ENCODE results near the gene YPEL2. TPM values are rescaled to one million over a fixed set of nuclear protein-coding genes. Genes with fewer than 3 reads are reported as not detected.

The YPEL2 gene
- total and polyA plus RNA-seq, 8 donors, result 13.8 to 23.6 (median 19.3) TPM

GRCh38 chr17:59418732-59419166 is 87.3 kb downstream of the YPEL2 start:
- Histone ChIP-seq H3K27me3 (no peaks in the 10 kb centered on the region), H3K27ac (no peak overlapping the region)

GRCh38 chr17:59420901-59421300 is 89.4 kb downstream of the YPEL2 start:
- intact Hi-C loops (cut with DNase I), result no loop called here
- ATAC-seq, result no peak

More at GRCh38 chr17:59418732-59419166, 87.3 kb downstream of the YPEL2 start:
- H3K4me3 ChIP-seq, result no peak overlapping the region
- H3K36me3 ChIP-seq, result no peaks in the 10 kb centered on the region
- no peak for DNase-seq
- intact Hi-C loops (cut with DNase I), result no loop called here
- no peak for ATAC-seq
- H3K9me3 ChIP-seq, result no peaks in the 10 kb centered on the region
- TF ChIP-seq, protein P1, sequence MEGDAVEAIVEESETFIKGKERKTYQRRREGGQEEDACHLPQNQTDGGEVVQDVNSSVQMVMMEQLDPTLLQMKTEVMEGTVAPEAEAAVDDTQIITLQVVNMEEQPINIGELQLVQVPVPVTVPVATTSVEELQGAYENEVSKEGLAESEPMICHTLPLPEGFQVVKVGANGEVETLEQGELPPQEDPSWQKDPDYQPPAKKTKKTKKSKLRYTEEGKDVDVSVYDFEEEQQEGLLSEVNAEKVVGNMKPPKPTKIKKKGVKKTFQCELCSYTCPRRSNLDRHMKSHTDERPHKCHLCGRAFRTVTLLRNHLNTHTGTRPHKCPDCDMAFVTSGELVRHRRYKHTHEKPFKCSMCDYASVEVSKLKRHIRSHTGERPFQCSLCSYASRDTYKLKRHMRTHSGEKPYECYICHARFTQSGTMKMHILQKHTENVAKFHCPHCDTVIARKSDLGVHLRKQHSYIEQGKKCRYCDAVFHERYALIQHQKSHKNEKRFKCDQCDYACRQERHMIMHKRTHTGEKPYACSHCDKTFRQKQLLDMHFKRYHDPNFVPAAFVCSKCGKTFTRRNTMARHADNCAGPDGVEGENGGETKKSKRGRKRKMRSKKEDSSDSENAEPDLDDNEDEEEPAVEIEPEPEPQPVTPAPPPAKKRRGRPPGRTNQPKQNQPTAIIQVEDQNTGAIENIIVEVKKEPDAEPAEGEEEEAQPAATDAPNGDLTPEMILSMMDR (IDR thresholded peaks at IDR 0.05), result no peak
- H3K4me1 ChIP-seq, result peaks cover 0 to 15% of the 10 kb centered on the region in 2 donors

DNA sequence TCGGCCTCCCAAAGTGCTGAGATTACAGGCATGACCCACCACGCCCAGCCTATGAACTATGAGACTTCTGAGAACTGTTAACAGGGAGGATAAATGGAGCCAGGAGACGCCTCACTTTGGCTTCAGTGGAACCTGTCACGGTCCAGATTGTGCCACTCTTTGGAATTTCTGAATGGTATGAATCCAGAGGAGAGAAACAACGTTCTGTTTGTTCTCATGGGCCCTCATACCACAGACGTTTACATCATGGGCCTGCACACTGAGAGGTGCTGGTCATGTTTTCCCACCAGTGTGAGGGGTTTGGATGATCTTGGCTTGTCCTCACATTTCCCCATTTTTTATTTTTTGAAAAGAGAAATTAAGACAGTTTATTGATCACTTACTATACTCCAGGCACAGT is 90.3 kb downstream of the YPEL2 start:
- no peak overlapping the region for H3K27ac ChIP-seq
- H3K27me3 ChIP-seq, result no peaks in the 10 kb centered on the region
- no peaks in the 10 kb centered on the region for H3K9me3 ChIP-seq
- peaks cover 0 to 19% of the 10 kb centered on the region in 2 donors for H3K4me1 ChIP-seq
- H3K36me3 ChIP-seq, result no peaks in the 10 kb centered on the region
- intact Hi-C loops (cut with DNase I), result no loop called here
- no peak for ATAC-seq
- no peak for DNase-seq
- H3K4me3 ChIP-seq, result no peak overlapping the region
- TF ChIP-seq, protein P1 (IDR thresholded peaks at IDR 0.05), result no peak

More at GRCh38 chr17:59420901-59421300, 89.4 kb downstream of the YPEL2 start:
- Histone ChIP-seq H3K4me3 (no peak overlapping the region), H3K9me3 (no peaks in the 10 kb centered on the region), H3K4me1 (peaks cover 0 to 13% of the 10 kb centered on the region in 2 donors), H3K27me3 (no peaks in the 10 kb centered on the region), H3K27ac (no peak overlapping the region), H3K36me3 (no peaks in the 10 kb centered on the region)
- TF ChIP-seq, protein P1 (IDR thresholded peaks at IDR 0.05), result no peak
- DNase-seq, result no peak

GRCh38 chr17:59423137-59423724 is 91.8 kb downstream of the YPEL2 start:
- H3K27me3 ChIP-seq, result no peaks in the 10 kb centered on the region
- H3K36me3 ChIP-seq, result no peaks in the 10 kb centered on the region
- peak overlapping the region; percentile 40 to 46 for H3K27ac ChIP-seq
- TF ChIP-seq, protein P1 (IDR thresholded peaks at IDR 0.05), result no peak
- H3K9me3 ChIP-seq, result no peaks in the 10 kb centered on the region
- peaks cover 12 to 30% of the 10 kb centered on the region in 2 donors for H3K4me1 ChIP-seq
- peak; percentile 61 for ATAC-seq
- no peak overlapping the region for H3K4me3 ChIP-seq
- DNase-seq, result no peak
- intact Hi-C loops (cut with DNase I), result no loop called here

DNA sequence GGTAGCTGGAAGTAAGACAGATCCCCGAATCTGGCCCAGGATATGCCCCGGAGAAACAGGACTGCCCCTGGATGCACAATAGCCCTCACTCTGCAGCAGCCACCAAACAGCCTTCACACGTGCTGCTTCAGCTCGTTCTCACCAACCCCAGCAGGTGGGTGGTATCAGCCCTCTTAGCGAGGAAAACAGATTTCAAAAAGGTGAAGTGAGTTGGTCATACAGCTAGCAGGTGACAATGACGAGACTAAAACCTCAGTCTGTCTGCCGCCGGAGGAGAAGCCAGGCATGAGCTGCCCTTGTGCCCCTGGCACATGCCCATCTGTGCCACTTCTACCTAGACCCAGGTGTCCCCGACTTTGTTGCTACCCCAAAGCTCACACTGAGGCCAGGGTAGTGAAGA is 92.4 kb downstream of the YPEL2 start:
- H3K4me1 ChIP-seq, result peaks cover 17 to 31% of the 10 kb centered on the region in 2 donors
- H3K4me3 ChIP-seq, result no peak overlapping the region
- ATAC-seq (no peak), DNase-seq (no peak)
- intact Hi-C loops (cut with DNase I), result no loop called here
- TF ChIP-seq, protein P1 (IDR thresholded peaks at IDR 0.05), result no peak
- H3K9me3 ChIP-seq, result no peaks in the 10 kb centered on the region
- H3K36me3 ChIP-seq, result no peaks in the 10 kb centered on the region
- no peak overlapping the region for H3K27ac ChIP-seq
- H3K27me3 ChIP-seq, result no peaks in the 10 kb centered on the region

Data from left lung (tissue), 10 donors.